HCT116 (cell line): ENCODE results near the gene KCNK10. TPM values are rescaled to one million over a fixed set of nuclear protein-coding genes. Genes with fewer than 3 reads are reported as not detected.

ENCODE experiments used
- ATAC-seq: fragments of 200-7000 bp; cut with Tn5 transposase; 2 replicates; pipeline ENCODE4 v1.9.1; 2020; ENCODE audit warnings: mild to moderate bottlenecking, moderate library complexity
- BruUV-seq: library from RNA; stranded (reverse); fragments of 400-500 nt; replicated peaks from 2 replicates; lab custom pipeline; 2021; lab: Mats Ljungman, UMichigan
- CTCF ChIA-PET: fragments of 300-600 bp; sonication (Branson Sonifier 250); formaldehyde crosslinking; loops from one replicate; lab custom pipeline; 2021; ENCODE audit warnings: antibody characterized with exemption; lab: Charles Lee
- POLR2A ChIA-PET: fragments of 300-600, 350-600 bp; sonication (Branson Sonifier 250); formaldehyde crosslinking; loops from one replicate; lab custom pipeline; 2021; ENCODE audit warnings: antibody characterized with exemption; lab: Charles Lee
- RAD21 ChIA-PET, 2 experiments: fragments of 300-600 bp; sonication (Branson Sonifier 250); formaldehyde crosslinking; loops; one replicate each; lab custom pipeline; 2023; ENCODE audit warnings: low total read pairs in 2 of 2; ENCODE audit not compliant: uncharacterized antibody in 2 of 2, unreplicated experiment in 2 of 2, low non-redundant PET in 1 of 2; lab: Charles Lee
- DNase-seq: peaks from one replicate; pipeline ENCODE4 v3.0.0-alpha.2; 2010; ENCODE audit warnings: low read depth, low spot score
- H2AFZ ChIP-seq: fragments of 200-600 bp; shearing (Covaris generic), sonication (generic); 2 replicates; pipeline ENCODE4 v1.6.1; 2017; ENCODE audit warnings: low read depth, mixed run types, mixed read lengths, antibody characterized with exemption, low read length; ENCODE audit not compliant: poor library complexity, severe bottlenecking
- H3K27ac ChIP-seq: 2 replicates; pipeline ENCODE4 v1.5.1; 2012; ENCODE audit warnings: low read depth, low read length
- H3K27me3 ChIP-seq: fragments of 200-600 bp; sonication (generic); 2 replicates; pipeline ENCODE4 v1.6.1; 2016; ENCODE audit warnings: mixed run types, low read length, mixed read lengths; ENCODE audit not compliant: insufficient read depth
- H3K36me3 ChIP-seq, 2 experiments: fragments of 200-500 bp in 1 of 2; fragments of 200-600 bp in 1 of 2; sonication (Bioruptor generic) in 1 of 2; sonication (generic) in 1 of 2; 2 replicates each; pipeline versions ENCODE4 v1.5.1 to v1.6.1; 2014 to 2016; ENCODE audit warnings: low read length in 2 of 2, inconsistent platforms in 1 of 2, mixed read lengths in 1 of 2, mixed run types in 1 of 2; ENCODE audit not compliant: insufficient read depth in 2 of 2, control insufficient read depth in 1 of 2
- H3K4me1 ChIP-seq, 2 experiments: fragments of 200-600 bp in 1 of 2; sonication (generic) in 1 of 2; 2 replicates each; pipeline versions ENCODE4 v1.5.1 to v1.6.1; 2012 to 2017; ENCODE audit warnings: low read length in 2 of 2, inconsistent platforms in 1 of 2, mild to moderate bottlenecking in 1 of 2, mixed read lengths in 1 of 2, mixed run types in 1 of 2, moderate library complexity in 1 of 2; ENCODE audit not compliant: insufficient read depth in 2 of 2, control insufficient read depth in 1 of 2
- H3K4me2 ChIP-seq: fragments of 200-600 bp; sonication (generic); 2 replicates; pipeline ENCODE4 v1.6.1; 2017; ENCODE audit warnings: mixed run types, low read length, mixed read lengths
- H3K4me3 ChIP-seq, 2 experiments: fragments of 200-600 bp in 1 of 2; sonication (generic) in 1 of 2; replicated peaks in 1 of 2; 2 replicates each; pipeline ENCODE4 v1.5.1; 2011 to 2016; ENCODE audit warnings: low read length in 2 of 2, control low read depth in 1 of 2, low read depth in 1 of 2, mild to moderate bottlenecking in 1 of 2, mixed read lengths in 1 of 2, mixed run types in 1 of 2
- H3K79me2 ChIP-seq: fragments of 200-600 bp; sonication (generic); 2 replicates; pipeline ENCODE4 v1.6.1; 2017; ENCODE audit warnings: mild to moderate bottlenecking, mixed run types, low read length, moderate library complexity, mixed read lengths; ENCODE audit not compliant: insufficient read depth
- H3K9ac ChIP-seq: fragments of 200-600 bp; sonication (generic); 2 replicates; pipeline ENCODE4 v1.6.1; 2016; ENCODE audit warnings: low read length, mixed read lengths
- H3K9me2 ChIP-seq: fragments of 200-600 bp; sonication (generic), shearing (Covaris generic); 2 replicates; pipeline ENCODE4 v1.6.1; 2017; ENCODE audit warnings: mixed run types, mild to moderate bottlenecking, moderate library complexity; ENCODE audit not compliant: insufficient read depth
- H3K9me3 ChIP-seq, 2 experiments: fragments of 200-500 bp in 1 of 2; fragments of 200-600 bp in 1 of 2; sonication (Bioruptor generic) in 1 of 2; sonication (generic) in 1 of 2; 2 replicates each; pipeline ENCODE4 v1.6.1; 2014 to 2017; ENCODE audit warnings: low read length in 2 of 2, mixed read lengths in 2 of 2, inconsistent platforms in 1 of 2, low read depth in 1 of 2, mild to moderate bottlenecking in 1 of 2, mixed run types in 1 of 2, moderate library complexity in 1 of 2; ENCODE audit not compliant: control insufficient read depth in 1 of 2, insufficient read depth in 1 of 2
- H4K20me1 ChIP-seq: fragments of 200-600 bp; sonication (generic), shearing (Covaris generic); 2 replicates; pipeline ENCODE4 v1.6.1; 2017; ENCODE audit warnings: mixed run types, mild to moderate bottlenecking, moderate library complexity; ENCODE audit not compliant: insufficient read depth
- ATF3 ChIP-seq: IDR thresholded peaks from 2 replicates; pipeline ENCODE4 v1.6.1; 2012
- EZH2 ChIP-seq: fragments of 200-600 bp; sonication (generic); IDR thresholded peaks from 2 replicates; pipeline ENCODE4 v1.6.1; 2017; ENCODE audit warnings: antibody characterized with exemption, mixed run types
- FOSL1 ChIP-seq: IDR thresholded peaks from 2 replicates; pipeline ENCODE4 v1.6.1; 2012; ENCODE audit warnings: low read depth
- POLR2AphosphoS5 ChIP-seq: IDR thresholded peaks from 2 replicates; pipeline ENCODE4 v1.6.1; 2011; ENCODE audit warnings: mild to moderate bottlenecking, low read depth, low read length, moderate library complexity
- RAD21 ChIP-seq: IDR thresholded peaks from 2 replicates; pipeline ENCODE4 v1.6.1; 2012; ENCODE audit warnings: low read depth, mild to moderate bottlenecking
- TCF7L2 ChIP-seq: IDR thresholded peaks from 2 replicates; pipeline ENCODE4 v1.7.0; 2011; ENCODE audit warnings: borderline replicate concordance, inconsistent platforms; ENCODE audit not compliant: insufficient read depth, insufficient read length; ENCODE audit errors: extremely low read depth
- YY1 ChIP-seq: IDR thresholded peaks from 2 replicates; pipeline ENCODE4 v1.6.1; 2011; ENCODE audit warnings: low read length, low read depth, moderate library complexity, mild to moderate bottlenecking; ENCODE audit not compliant: insufficient replicate concordance; ENCODE audit errors: extremely low read depth
- ZBTB33 ChIP-seq: IDR thresholded peaks from 2 replicates; pipeline ENCODE4 v1.6.1; 2011; ENCODE audit warnings: mild to moderate bottlenecking, low read length, moderate library complexity; ENCODE audit not compliant: insufficient replicate concordance; ENCODE audit errors: extremely low read depth
- ZNF274 ChIP-seq: fragments of 200-500 bp; sonication (Bioruptor generic); IDR thresholded peaks from 2 replicates; pipeline ENCODE4 v1.6.1; 2014; ENCODE audit warnings: mild to moderate bottlenecking, low read depth, low read length, inconsistent platforms
- intact Hi-C: fragments of 100-400 bp; cut with micrococcal nuclease; formaldehyde crosslinking; loops from 2 replicates; pipeline ENCODE4 v1.10.0; 2022
- total RNA-seq: library from RNA; stranded (reverse); gene quantifications from one replicate; pipeline ENCODE4 v1.2.1, GENCODE V29; 2021; ENCODE audit not compliant: unreplicated experiment

Gene KCNK10
- total RNA-seq, 1 experiment from 2014 or later, result not detected

GRCh38 chr14:88272390-88273269 lies 50.4 kb downstream of the KCNK10 start:
- Histone ChIP-seq H3K79me2 (no peaks in the 10 kb centered on the region), H3K9me2 (no peaks in the 10 kb centered on the region), H3K27me3 (peaks cover 3% of the 10 kb centered on the region; the same call in 1 of the 2 replicates), H3K9ac (no peak overlapping the region), H3K4me3 (no peak overlapping the region), H3K36me3 (no peaks in the 10 kb centered on the region), H3K4me2 (no peak overlapping the region), H4K20me1 (no peaks in the 10 kb centered on the region), H3K27ac (no peak overlapping the region), H3K9me3 (no peaks in the 10 kb centered on the region), H3K4me1 (no peaks in the 10 kb centered on the region), H2AFZ (no peak overlapping the region)
- CTCF ChIA-PET, result no interaction called here
- DNase-seq (no peak), ATAC-seq (no peak)
- intact Hi-C loops, result no loop called here
- no peak for TF ChIP-seq ZNF274
- RAD21 ChIA-PET, result no interaction called here
- POLR2A ChIA-PET, result no interaction called here
- BruUV-seq, result no TSS peak

- RAD21 ChIA-PET, result no interaction called here
- TF ChIP-seq YY1, result no peak
- TF ChIP-seq TCF7L2, result no peak
- no peak for TF ChIP-seq EZH2
- TF ChIP-seq ZBTB33, result no peak
- no peak for TF ChIP-seq ZNF274
- no peak for TF ChIP-seq FOSL1
- TF ChIP-seq ATF3, result no peak
- TF ChIP-seq POLR2AphosphoS5, result no peak
- TF ChIP-seq RAD21, result no peak
- no TSS peak for BruUV-seq
- Histone ChIP-seq H3K9me3 (no peaks in the 10 kb centered on the region), H2AFZ (no peak overlapping the region), H3K27me3 (peaks cover 3% of the 10 kb centered on the region; the same call in 1 of the 2 replicates), H3K4me3 (no peak overlapping the region), H3K27ac (no peak overlapping the region), H3K4me1 (no peaks in the 10 kb centered on the region), H3K4me2 (no peak overlapping the region), H3K9ac (no peak overlapping the region), H3K36me3 (no peaks in the 10 kb centered on the region), H3K79me2 (no peaks in the 10 kb centered on the region), H4K20me1 (no peaks in the 10 kb centered on the region), H3K9me2 (no peaks in the 10 kb centered on the region)
- DNase-seq, result no peak
- ATAC-seq, result no peak
- CTCF ChIA-PET, result no interaction called here
- POLR2A ChIA-PET, result no interaction called here
- intact Hi-C loops, result no loop called here
Observed at GRCh38 chr14:88271205-88271604, 51.9 kb downstream of the KCNK10 start.
